ENCODE data around the gene CPLANE1.

The CPLANE1 gene

DNA sequence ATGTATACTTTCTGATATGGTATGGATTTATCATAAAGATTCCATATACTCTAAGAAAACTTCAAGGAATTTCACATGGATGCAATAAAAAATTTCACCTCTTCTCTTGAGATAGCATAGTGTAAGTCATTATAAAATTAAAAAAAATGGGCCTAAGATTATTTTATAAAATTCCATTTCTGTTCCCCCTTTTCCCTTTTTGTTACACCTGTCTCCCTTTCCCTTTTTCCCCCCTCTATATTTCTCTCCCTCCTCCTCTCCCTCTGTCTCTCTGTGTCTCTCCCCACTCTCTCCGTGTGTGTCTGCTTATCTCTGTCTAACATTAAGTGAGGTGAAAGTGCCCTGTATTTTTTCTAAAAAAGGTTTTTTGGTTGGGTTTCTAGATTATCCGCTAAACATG, 192.4 kb downstream of the CPLANE1 start:
- no peak overlapping the region for H3K27ac Mint-ChIP-seq
- H3K9me3 Mint-ChIP-seq, result no peaks in the 10 kb centered on the region
- TF ChIP-seq, protein P1, sequence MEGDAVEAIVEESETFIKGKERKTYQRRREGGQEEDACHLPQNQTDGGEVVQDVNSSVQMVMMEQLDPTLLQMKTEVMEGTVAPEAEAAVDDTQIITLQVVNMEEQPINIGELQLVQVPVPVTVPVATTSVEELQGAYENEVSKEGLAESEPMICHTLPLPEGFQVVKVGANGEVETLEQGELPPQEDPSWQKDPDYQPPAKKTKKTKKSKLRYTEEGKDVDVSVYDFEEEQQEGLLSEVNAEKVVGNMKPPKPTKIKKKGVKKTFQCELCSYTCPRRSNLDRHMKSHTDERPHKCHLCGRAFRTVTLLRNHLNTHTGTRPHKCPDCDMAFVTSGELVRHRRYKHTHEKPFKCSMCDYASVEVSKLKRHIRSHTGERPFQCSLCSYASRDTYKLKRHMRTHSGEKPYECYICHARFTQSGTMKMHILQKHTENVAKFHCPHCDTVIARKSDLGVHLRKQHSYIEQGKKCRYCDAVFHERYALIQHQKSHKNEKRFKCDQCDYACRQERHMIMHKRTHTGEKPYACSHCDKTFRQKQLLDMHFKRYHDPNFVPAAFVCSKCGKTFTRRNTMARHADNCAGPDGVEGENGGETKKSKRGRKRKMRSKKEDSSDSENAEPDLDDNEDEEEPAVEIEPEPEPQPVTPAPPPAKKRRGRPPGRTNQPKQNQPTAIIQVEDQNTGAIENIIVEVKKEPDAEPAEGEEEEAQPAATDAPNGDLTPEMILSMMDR (IDR thresholded peaks at IDR 0.05; ENCODE audit: unreplicated experiment in 3 of 3), result no peak
- no peaks in the 10 kb centered on the region for H3K27me3 Mint-ChIP-seq (ENCODE audit: low read depth)
- no peak overlapping the region for H3K4me3 Mint-ChIP-seq
- no peaks in the 10 kb centered on the region for H3K4me1 Mint-ChIP-seq
- H3K36me3 Mint-ChIP-seq (ENCODE audit: low read depth), result peaks cover 66% of the 10 kb centered on the region
